Retina (tissue), 1 donor: ENCODE measurements around the gene ADAR.

Source experiments
- DNase-seq: peaks from one replicate; pipeline ENCODE4 v3.0.0-alpha.2; 2016

ADAR gene

DNA sequence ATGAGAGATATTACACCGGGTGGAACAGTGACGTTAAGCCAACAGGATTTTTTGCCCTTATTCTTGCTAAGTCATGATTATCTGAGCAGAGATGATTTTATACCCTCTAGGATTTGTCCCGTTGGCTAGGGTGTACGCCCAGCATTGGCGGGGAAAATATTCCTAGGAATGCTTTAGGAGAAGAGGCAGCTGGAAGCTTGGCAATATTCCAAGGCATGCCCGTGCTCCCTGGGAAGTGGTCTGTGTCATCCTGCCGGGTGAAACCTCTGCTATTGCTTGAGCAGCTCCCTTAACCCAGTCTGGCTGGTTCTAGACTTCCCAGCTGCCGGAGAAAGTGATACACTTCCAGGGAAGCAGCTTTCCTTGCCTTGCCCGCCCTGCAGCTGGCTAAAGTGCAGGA lies 24.2 kb downstream of the ADAR start:
- DNase-seq = no peak

GRCh38 chr1:154582885-154583284 lies 25.1 kb downstream of the ADAR start:
- no peak for DNase-seq

DNA sequence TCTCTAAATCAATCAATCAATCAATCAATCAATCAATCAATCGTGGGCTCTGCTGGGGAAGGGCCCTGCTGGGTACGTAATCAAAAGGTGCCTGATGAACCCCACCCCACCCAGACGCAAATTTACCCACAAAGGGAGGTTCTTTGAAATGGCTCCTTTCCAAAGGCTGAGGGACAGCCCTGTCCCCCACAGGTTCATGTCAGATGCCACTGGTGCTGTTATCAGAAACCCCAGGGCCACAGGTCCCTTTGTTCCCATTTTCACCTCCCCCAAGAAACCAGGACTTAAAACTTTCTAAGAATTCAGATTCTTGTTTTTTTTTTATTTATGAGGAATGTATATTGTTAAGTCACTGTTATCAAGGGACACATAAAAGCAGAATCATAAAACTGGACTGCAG lies 26.2 kb downstream of the ADAR start:
- no peak for DNase-seq

- DNase-seq = no peak
Observed at GRCh38 chr1:154579374-154579773, 28.6 kb downstream of the ADAR start.

DNA sequence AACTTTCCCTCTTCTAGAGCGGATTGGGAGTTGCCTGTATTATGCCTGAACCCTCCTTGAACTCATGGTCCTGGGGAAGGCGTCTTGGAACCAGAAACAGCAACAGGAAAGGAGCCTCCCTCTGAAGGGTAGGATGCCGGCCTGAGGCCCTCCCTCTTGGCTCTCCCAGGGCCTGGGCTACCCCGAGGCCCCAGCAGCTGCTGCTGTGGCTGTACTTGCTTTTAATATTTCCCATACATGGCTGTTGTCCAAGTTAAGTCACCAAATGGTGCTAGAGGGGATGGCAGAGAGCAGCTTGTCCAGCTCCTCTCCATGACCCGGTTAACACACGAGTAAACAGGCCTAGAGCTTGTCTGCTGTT lies 29.9 kb downstream of the ADAR start:
- no peak for DNase-seq

- DNase-seq = no peak
Observed at GRCh38 chr1:154577346-154578057, 30.5 kb downstream of the ADAR start.

DNA sequence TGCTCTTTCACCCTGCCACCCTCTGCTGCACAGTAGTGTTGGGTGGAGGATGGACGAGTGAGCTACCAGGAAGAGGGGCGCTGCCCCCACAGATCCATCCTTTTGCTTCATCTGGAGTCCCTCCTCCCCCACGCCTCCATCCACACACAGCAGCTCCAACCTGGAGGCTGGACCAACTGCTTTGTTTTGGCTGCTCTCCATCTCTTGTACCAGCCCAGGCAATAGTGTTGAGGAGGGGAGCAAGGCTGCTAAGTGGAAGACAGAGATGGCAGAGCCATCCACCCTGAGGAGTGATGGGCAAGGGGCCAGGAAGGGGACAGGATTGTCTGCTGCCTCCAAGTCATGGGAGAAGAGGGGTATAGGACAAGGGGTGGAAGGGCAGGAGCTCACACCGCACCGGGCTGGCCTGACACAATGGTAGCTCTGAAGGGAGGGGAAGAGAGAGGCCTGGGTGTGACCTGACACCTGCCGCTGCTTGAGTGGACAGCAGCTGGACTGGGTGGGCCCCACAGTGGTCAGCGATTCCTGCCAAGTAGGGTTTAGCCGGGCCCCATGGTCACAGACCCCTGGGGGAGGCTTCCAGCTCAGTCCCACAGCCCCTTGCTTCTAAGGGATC lies 31.9 kb downstream of the ADAR start:
- no peak for DNase-seq

GRCh38 chr1:154575147-154575927 lies 32.6 kb downstream of the ADAR start:
- DNase-seq = no peak

DNA sequence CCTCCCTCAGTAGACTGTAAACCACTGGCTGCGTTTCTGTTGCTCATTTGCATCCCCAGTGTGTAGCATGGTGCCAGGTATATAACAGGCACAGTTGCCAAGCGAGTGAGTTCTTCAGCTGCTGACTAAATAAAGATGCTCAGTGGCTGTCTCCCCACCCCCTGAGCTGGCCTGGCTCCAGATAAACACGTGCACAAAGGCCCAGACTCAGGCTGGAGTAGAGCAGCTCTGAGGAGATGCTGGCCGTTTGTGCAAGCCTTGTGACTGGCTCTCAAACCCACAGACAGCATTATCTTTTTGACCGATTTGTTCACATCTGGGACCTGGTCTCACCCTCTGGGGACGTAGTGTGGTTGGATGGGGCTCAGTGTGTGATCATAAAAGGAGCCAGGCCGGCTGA lies 33.3 kb downstream of the ADAR start:
- no peak for DNase-seq

DNA sequence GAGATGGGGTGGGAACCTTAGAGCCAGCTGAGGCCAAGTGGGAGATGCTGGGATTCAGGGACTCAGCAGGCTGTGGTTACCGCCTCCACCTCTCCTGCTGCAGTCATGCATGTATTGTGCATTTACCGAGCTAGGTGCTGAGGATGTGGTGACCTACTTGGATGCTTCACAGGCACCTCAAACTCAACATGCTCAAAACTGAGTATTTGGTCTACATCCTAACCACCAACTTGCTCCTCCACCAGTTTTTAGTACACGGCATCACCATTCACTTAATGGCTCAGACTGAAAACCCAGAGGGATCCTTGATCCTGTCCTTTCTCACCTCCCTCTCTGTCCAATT lies 34.8 kb downstream of the ADAR start:
- DNase-seq = peak; percentile 26

DNA sequence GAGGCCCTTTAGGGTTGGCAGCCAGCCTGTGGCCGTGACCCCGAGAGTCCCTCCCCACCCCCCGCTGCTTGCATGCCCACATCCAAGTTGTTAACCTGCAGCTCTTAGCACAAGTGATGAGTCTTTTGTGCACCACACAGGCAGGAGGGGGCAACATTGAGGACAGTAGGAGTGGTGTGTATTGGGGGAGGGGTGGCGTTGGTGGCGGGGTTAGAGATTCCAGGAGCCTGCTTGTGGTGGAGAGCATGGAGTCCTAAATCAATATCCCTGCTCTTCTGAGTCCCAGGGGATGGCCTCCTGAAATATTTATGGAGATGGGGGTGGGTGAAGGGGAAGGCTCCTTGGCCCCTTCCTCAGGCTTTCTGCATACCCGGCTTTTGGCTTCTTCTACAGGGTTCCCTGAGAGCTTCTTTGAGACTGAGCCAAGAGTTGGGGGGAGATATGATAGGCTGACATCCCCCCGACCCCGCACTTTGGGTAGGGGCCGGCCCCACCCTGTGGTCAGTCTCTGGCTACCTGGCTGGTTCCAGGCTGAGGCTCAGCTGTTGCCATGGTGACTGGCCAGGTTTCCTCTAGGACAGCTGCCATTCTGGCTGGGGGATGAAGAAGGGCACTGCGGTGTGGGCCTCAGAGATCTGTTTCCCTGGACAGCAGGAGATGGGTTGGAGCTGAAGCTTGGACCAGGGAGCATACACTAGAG lies 35.4 kb downstream of the ADAR start:
- peak; percentile 42 for DNase-seq

DNA sequence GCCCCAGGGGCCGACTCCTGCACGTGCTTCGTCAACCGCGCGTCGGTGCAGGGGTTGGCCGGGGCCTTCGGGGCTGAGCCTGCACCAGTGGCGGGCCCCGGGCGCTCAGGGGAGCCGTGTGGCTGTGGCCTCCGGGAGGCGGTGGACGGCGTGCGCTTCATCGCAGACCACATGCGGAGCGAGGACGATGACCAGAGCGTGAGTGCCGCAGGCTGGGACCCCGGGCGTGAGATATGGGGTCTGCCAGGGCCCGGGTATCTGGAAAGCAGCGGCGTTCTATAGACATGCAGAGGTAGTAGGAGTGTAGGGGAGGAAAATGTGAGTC lies 36.1 kb downstream of the ADAR start:
- no peak for DNase-seq

- DNase-seq = no peak
Observed at GRCh38 chr1:154571244-154571963, 36.6 kb downstream of the ADAR start.

DNA sequence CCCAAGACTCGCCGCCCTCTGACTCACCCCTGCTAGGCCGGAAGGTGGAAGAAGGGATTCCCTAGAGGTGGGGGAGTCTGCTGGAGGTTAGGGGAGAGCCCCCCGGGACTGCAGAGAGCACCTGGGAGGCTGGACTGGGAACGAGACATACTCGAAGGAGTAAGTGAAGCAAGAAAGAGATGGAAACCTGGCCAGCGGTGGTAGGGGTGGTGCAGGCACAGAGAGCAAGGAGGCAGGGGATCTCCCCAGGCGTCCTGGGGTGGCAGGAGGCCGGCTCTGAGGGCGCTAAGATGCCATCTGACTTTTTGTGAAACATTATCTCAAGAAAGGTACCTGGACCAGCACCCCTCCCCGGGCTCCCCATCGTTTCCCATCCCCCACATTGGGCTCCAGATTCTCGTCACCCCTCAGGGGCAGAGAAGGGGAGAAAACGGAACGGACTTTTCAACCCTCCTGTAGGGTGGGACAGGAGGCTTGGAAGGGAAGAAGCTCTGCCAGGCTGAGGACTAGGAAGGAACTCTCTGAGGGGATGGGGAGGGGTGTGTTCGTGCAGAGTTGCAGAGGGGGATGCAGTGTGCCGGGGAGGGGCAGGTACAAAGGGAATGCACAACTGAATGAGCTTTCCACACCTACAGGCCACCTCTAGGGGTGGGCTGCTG lies 39.7 kb downstream of the ADAR start:
- DNase-seq = no peak

DNA sequence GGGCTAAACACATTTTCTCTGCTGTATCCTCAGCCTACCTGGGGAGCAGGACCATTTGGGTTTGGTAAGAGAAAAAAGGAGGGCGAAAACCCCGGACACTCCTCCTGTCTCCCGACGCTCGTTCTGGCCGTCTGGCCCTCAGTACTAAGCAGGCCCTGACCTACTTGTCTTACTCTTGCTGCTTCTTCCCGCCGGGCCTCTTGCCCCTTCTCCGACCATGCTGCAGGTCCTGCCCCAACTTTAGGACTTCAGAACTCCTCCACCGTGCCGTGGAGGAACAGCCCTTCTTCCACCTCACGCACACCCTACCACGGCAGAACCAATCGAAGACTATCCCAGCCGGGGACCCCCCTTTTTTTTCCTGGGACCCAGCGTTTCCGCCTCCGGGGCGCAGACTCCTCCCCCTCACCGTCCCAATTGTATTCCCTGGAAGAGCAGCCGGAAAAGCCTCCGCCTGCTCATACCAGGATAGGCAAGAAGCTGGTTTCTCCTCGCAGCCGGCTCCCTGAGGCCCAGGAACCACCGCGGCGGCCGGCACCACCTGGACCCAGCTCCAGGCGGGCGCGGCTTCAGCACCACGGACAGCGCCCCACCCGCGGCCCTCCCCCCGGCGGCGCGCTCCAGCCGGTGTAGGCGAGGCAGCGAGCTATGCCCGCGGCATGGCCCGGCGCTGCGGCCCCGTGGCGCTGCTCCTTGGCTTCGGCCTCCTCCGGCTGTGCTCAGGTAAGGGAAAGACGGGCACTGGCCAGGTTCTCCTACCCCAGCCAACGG lies 40.4 kb downstream of the ADAR start, which contains the start of gene CHRNB2:
CHRNB2 (plus strand) TSS at position 393 of the 771 bp plus-strand sequence; CDS start at position 660, 267 bp downstream.
- peak; percentile 86 for DNase-seq

- no peak for DNase-seq
Observed at GRCh38 chr1:154565876-154566275, 42.1 kb downstream of the ADAR start.

DNA sequence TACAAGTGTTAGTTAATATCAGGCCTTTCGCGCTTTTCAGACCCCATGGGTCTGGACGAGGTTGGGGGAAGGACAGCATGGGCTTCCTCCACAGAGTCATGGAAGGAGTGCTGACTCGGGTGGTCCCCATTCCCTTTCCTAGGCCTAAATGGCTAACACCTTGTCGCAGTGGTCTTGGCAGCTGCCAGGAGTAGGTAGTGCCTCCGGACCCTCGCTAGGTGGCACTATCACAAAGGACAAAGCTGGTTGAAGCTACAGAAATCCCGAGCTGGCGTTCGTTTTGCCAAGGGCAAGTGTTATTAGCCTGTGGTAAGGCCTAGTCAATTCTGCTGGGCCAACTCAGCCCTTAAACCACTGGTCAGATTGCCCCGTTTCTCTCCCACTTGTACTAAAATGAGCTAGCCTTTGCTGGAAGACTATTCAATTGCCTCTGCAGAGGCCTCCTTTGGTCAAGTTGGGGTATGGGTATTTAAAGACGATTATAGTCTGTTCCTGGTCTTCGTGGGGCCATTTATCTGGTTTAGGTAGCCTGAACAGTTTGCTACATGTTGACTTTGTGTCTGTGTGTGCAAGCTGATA lies 48.4 kb downstream of the ADAR start:
- peak; percentile 92 for DNase-seq

DNA sequence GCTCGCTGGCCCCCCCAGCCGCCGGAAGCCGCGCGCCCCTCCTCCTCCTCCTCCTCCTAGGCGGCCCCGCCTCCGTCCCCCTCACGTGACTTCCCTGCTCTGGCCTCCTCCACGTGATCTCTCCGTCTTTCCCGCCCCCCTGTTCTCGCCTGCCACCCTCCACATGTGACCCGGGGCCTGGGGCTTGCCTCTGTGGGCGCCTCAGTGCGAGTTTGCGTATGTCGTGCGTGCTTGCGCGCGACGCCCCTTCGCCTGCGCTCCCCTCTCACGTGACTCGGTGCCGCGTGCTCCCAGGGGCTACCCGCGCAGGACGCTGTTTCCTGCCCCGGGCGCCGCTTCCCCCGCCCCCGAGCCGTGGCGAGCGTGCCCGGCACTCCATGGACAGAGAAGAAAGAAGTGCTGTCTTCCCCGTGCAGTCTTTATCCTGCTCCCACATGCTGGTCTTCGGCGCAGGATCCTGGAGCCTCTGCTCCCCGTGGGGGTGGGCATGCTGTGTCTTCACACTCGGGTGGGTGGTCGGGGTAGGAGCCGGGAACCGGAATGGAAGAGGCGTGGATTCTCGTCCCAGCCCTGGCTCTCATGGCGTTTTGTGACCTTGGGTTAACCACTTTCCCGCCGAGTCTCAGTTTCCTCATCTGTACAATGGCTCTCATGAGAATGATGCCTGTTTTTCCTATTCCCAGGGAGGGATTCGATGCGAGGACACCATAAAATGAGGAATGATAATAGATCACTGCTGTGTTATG lies 49.1 kb downstream of the ADAR start:
- peak; percentile 98 for DNase-seq

DNA sequence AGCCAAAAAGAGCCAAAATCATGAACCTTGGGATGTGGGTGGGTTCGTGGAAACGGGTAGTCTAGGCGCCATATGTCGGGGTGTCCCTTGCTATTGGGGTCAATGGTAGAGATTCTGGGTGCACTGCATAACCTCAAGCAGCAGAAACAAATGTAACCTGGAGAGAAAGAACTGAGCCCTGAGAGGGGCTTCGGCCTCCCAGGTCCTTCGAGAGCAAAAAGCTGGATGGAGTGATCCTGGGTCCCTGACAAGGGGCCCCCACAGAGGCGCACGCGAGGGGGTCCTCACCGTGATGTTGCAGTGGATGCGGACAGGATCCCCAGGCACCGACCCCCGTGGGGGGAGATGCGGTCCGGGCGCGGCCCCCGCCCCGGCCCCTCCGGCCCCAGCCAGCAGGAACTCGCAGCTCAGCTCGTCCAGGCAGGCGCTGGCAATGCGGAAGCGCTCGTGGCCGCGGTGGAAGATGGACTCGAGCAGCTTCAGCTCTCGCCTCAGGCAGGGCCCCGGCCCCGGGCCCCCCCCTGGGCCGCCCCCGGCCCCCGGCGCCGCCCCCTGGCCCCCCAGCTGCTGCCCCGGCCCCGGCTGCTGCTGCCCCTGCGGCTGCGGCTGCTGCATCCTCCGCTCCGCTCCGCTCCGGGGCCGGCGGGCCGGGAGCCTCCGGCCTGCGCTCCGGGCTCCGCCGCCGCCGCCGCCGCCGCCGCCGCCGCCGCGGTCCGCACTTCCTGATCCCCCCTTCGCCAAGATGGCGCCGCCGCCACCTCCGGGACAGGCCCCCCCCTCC lies 49.9 kb downstream of the ADAR start, which contains the start of gene UBE2Q1:
UBE2Q1 (minus strand) TSS at position 724 of the 781 bp plus-strand sequence; CDS start at position 615, 109 bp downstream.
- DNase-seq = no peak
